ENCODE data around the gene FAAP20. TPM values are rescaled to one million over a fixed set of nuclear protein-coding genes. Genes with fewer than 3 reads are reported as not detected.

FAAP20 gene
- total RNA-seq, 1 experiment from 2014 or later, result 112 TPM

DNA sequence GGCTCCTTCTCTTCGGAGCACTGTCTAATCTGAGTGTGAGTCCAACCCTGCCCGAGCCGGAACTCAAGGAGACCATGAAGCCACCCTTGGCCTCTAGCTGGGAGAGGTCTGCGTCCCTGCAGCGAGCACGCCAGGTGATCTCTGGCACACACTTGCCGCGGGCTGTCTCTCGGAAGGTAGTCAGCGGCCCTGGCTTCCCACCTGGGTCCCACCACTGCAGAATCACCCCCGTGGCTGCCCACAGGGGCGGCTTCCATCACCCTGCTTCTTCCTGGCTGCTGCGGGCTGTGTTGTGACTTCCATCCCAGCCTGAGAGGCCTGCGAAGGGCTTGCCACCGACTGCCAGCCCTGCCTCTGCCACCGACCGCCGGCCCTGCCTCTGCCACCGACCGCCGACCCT lies 17.0 kb downstream of the FAAP20 start:
- H3K27ac ChIP-seq (ENCODE audit: low read depth, low read length), result no peak overlapping the region
- no peak overlapping the region for H3K4me3 ChIP-seq (replicated peaks in 1 of 2; ENCODE audit: low read depth in 1 of 2, low read length in 2 of 2)
- ChIA-PET POLR2A (no interaction called here), RAD21 (ENCODE audit: low non-redundant PET in 1 of 2, low total read pairs in 2 of 2, uncharacterized antibody in 2 of 2, unreplicated experiment in 2 of 2) (no interaction called here), CTCF (no interaction called here)
- H4K20me1 ChIP-seq (ENCODE audit: insufficient read depth), result no peaks in the 10 kb centered on the region
- H3K27me3 ChIP-seq (ENCODE audit: insufficient read depth, low read length), result no peaks in the 10 kb centered on the region
- BruUV-seq (replicated peaks), result no TSS peak
- DNase-seq (ENCODE audit: low read depth, low spot score) (no peak), ATAC-seq (no peak)
- no peak overlapping the region for H3K4me2 ChIP-seq (ENCODE audit: low read length)
- H3K79me2 ChIP-seq (ENCODE audit: insufficient read depth, low read length), result no peaks in the 10 kb centered on the region
- no peaks in the 10 kb centered on the region for H3K9me2 ChIP-seq (ENCODE audit: insufficient read depth)
- H2AFZ ChIP-seq (ENCODE audit: low read depth, low read length, poor library complexity, severe bottlenecking), result no peak overlapping the region
- TF ChIP-seq TCF7L2 (IDR thresholded peaks at IDR 0.05; ENCODE audit: borderline replicate concordance, extremely low read depth, insufficient read depth, insufficient read length), result no peak
- TF ChIP-seq YY1 (IDR thresholded peaks at IDR 0.05; ENCODE audit: extremely low read depth, insufficient replicate concordance, low read depth, low read length), result no peak
- TF ChIP-seq EZH2 (IDR thresholded peaks at IDR 0.05), result no peak
- TF ChIP-seq, protein P1, sequence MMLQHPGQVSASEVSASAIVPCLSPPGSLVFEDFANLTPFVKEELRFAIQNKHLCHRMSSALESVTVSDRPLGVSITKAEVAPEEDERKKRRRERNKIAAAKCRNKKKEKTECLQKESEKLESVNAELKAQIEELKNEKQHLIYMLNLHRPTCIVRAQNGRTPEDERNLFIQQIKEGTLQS (IDR thresholded peaks at IDR 0.05), result no peak
- TF ChIP-seq, protein P2, sequence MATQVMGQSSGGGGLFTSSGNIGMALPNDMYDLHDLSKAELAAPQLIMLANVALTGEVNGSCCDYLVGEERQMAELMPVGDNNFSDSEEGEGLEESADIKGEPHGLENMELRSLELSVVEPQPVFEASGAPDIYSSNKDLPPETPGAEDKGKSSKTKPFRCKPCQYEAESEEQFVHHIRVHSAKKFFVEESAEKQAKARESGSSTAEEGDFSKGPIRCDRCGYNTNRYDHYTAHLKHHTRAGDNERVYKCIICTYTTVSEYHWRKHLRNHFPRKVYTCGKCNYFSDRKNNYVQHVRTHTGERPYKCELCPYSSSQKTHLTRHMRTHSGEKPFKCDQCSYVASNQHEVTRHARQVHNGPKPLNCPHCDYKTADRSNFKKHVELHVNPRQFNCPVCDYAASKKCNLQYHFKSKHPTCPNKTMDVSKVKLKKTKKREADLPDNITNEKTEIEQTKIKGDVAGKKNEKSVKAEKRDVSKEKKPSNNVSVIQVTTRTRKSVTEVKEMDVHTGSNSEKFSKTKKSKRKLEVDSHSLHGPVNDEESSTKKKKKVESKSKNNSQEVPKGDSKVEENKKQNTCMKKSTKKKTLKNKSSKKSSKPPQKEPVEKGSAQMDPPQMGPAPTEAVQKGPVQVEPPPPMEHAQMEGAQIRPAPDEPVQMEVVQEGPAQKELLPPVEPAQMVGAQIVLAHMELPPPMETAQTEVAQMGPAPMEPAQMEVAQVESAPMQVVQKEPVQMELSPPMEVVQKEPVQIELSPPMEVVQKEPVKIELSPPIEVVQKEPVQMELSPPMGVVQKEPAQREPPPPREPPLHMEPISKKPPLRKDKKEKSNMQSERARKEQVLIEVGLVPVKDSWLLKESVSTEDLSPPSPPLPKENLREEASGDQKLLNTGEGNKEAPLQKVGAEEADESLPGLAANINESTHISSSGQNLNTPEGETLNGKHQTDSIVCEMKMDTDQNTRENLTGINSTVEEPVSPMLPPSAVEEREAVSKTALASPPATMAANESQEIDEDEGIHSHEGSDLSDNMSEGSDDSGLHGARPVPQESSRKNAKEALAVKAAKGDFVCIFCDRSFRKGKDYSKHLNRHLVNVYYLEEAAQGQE (IDR thresholded peaks at IDR 0.05; ENCODE audit: low read depth), result no peak
- TF ChIP-seq CBX3 (IDR thresholded peaks at IDR 0.05; ENCODE audit: low read depth), result no peak
- TF ChIP-seq, protein P3, sequence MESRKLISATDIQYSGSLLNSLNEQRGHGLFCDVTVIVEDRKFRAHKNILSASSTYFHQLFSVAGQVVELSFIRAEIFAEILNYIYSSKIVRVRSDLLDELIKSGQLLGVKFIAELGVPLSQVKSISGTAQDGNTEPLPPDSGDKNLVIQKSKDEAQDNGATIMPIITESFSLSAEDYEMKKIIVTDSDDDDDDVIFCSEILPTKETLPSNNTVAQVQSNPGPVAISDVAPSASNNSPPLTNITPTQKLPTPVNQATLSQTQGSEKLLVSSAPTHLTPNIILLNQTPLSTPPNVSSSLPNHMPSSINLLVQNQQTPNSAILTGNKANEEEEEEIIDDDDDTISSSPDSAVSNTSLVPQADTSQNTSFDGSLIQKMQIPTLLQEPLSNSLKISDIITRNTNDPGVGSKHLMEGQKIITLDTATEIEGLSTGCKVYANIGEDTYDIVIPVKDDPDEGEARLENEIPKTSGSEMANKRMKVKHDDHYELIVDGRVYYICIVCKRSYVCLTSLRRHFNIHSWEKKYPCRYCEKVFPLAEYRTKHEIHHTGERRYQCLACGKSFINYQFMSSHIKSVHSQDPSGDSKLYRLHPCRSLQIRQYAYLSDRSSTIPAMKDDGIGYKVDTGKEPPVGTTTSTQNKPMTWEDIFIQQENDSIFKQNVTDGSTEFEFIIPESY (IDR thresholded peaks at IDR 0.05; ENCODE audit: extremely low read depth, insufficient replicate concordance, low read length), result no peak
- TF ChIP-seq JUND (IDR thresholded peaks at IDR 0.05), result no peak
- no peak for TF ChIP-seq ZNF274 (IDR thresholded peaks at IDR 0.05; ENCODE audit: low read depth, low read length)
- TF ChIP-seq ELF1 (IDR thresholded peaks at IDR 0.05; ENCODE audit: borderline replicate concordance, low read depth), result no peak
- TF ChIP-seq RAD21 (IDR thresholded peaks at IDR 0.05; ENCODE audit: low read depth), result no peak
- no peak for TF ChIP-seq SP1 (IDR thresholded peaks at IDR 0.05; ENCODE audit: low read depth)
- TF ChIP-seq FOSL1 (IDR thresholded peaks at IDR 0.05; ENCODE audit: low read depth), result no peak
- no peak for TF ChIP-seq CEBPB (IDR thresholded peaks at IDR 0.05; ENCODE audit: low read depth)
- TF ChIP-seq POLR2A (IDR thresholded peaks at IDR 0.05; ENCODE audit: borderline replicate concordance, extremely low read depth, insufficient read depth, insufficient read length), result no peak
- H3K9me3 ChIP-seq (ENCODE audit: control insufficient read depth in 1 of 2, insufficient read depth in 1 of 2, low read depth in 1 of 2, low read length in 2 of 2), result no peaks in the 10 kb centered on the region
- H3K9ac ChIP-seq (ENCODE audit: low read length), result no peak overlapping the region
- intact Hi-C loops (cut with micrococcal nuclease), result no loop called here
- peaks cover 0 to 5% of the 10 kb centered on the region in 2 experiments; a peak in 1 of 4 replicates for H3K36me3 ChIP-seq (ENCODE audit: control insufficient read depth in 1 of 2, insufficient read depth in 2 of 2, low read length in 2 of 2)
- H3K4me1 ChIP-seq (ENCODE audit: control insufficient read depth in 1 of 2, insufficient read depth in 2 of 2, low read length in 2 of 2), result peaks cover 0 to 8% of the 10 kb centered on the region in 2 experiments; a peak in 1 of 4 replicates
